ENCODE data around the gene THBS3. TPM values are rescaled to one million over a fixed set of nuclear protein-coding genes. Genes with fewer than 3 reads are reported as not detected.

Gene THBS3
- total and polyA plus RNA-seq, 4 donors: 11.4 to 33.1 (median 24.4) TPM

DNA sequence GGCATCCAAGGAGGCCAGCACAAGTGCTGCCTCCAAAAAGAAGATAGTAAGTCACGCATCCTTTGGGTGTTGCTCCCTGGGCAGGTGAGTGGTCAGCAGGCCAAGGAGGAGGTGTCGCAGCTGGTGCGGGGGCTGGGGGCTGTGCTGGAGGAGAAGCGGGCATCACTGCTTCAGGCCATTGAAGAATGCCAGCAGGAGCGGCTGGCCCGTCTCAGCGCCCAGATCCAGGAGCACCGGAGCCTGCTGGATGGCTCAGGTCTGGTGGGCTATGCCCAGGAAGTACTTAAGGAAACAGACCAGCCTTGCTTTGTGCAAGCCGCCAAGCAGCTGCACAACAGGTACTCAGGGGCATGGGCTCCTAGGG lies 29.8 kb downstream of the THBS3 start:
- no peak overlapping the region for H3K9ac ChIP-seq (ENCODE audit: insufficient read depth in 1 of 2, low read length in 2 of 2)
- H3K36me3 ChIP-seq (ENCODE audit: control insufficient read depth in 4 of 4, insufficient read depth in 4 of 4, low read length in 4 of 4): no peaks in the 10 kb centered on the region
- 95% methylated on average over 9 of the region's 9 CpGs for WGBS, 2 donors
- DNase-seq (no peak), ATAC-seq (ENCODE audit: insufficient read depth, low FRiP score) (no peak)
- peaks cover 0 to 2% (median 0%) of the 10 kb centered on the region in 4 donors for H3K9me3 ChIP-seq (ENCODE audit: control insufficient read depth in 4 of 4, insufficient read depth in 3 of 4, low read length in 3 of 4)
- TF ChIP-seq, protein P1, sequence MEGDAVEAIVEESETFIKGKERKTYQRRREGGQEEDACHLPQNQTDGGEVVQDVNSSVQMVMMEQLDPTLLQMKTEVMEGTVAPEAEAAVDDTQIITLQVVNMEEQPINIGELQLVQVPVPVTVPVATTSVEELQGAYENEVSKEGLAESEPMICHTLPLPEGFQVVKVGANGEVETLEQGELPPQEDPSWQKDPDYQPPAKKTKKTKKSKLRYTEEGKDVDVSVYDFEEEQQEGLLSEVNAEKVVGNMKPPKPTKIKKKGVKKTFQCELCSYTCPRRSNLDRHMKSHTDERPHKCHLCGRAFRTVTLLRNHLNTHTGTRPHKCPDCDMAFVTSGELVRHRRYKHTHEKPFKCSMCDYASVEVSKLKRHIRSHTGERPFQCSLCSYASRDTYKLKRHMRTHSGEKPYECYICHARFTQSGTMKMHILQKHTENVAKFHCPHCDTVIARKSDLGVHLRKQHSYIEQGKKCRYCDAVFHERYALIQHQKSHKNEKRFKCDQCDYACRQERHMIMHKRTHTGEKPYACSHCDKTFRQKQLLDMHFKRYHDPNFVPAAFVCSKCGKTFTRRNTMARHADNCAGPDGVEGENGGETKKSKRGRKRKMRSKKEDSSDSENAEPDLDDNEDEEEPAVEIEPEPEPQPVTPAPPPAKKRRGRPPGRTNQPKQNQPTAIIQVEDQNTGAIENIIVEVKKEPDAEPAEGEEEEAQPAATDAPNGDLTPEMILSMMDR (IDR thresholded peaks at IDR 0.05; ENCODE audit: control extremely low read depth, extremely low read depth): no peak
- no peaks in the 10 kb centered on the region for H3K27me3 ChIP-seq (ENCODE audit: control insufficient read depth in 3 of 3, insufficient read depth in 3 of 3, low read length in 2 of 3)
- H3K4me3 ChIP-seq: no peak overlapping the region
- peaks cover 0 to 22% (median 3%) of the 10 kb centered on the region in 5 donors for H3K4me1 ChIP-seq (ENCODE audit: control insufficient read depth in 5 of 5, insufficient read depth in 5 of 5, low read length in 5 of 5)
- peak overlapping the region in 1 of 2 donors; percentile 57 for H3K27ac ChIP-seq (ENCODE audit: low read depth in 1 of 2, low read length in 1 of 2)

DNA sequence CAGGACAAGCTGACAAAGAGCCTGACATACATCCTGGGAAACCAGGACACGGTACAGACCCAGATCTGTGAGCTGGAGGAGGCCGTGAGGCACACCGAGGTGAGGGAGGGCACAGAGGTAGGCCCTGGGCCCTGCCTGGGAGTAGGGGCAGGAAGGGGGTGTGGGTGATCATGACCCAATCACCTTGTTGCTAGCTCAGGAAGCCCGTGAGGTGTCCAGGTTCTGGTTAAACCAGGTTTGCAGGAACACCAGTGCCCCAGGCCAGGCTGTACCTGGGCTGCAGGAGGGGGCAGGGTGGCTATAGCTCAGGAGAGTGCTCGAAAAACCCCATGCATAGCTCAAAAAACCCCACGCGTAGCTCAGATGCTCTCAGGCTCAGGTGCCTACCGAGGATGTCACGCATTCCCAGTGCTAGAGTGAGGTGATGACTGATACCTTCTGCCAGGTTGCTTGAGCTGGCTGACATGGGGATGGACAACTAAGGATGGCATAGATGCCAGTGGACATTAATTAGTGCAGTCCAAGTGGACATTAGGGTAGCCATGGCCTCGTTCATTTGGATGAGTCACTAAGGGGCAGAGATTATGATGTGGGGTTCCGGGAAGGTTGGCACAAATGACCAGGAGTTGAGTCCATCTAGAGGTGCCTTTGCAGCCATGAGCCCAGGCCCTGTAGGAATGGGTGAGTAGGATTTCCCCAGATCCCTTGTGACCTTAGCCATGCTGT lies 30.3 kb downstream of the THBS3 start:
- Histone ChIP-seq H3K9ac (ENCODE audit: insufficient read depth in 1 of 2, low read length in 2 of 2) (no peak overlapping the region), H3K36me3 (ENCODE audit: control insufficient read depth in 4 of 4, insufficient read depth in 4 of 4, low read length in 4 of 4) (no peaks in the 10 kb centered on the region), H3K9me3 (ENCODE audit: control insufficient read depth in 4 of 4, insufficient read depth in 3 of 4, low read length in 3 of 4) (peaks cover 0 to 2% (median 0%) of the 10 kb centered on the region in 4 donors), H3K27me3 (ENCODE audit: control insufficient read depth in 3 of 3, insufficient read depth in 3 of 3, low read length in 2 of 3) (no peaks in the 10 kb centered on the region), H3K27ac (ENCODE audit: low read depth in 1 of 2, low read length in 1 of 2) (peak overlapping the region in 1 of 2 donors; percentile 57), H3K4me1 (ENCODE audit: control insufficient read depth in 5 of 5, insufficient read depth in 5 of 5, low read length in 5 of 5) (peaks cover 0 to 23% (median 3%) of the 10 kb centered on the region in 5 donors), H3K4me3 (no peak overlapping the region)
- DNase-seq: no peak
- TF ChIP-seq, protein P1 (IDR thresholded peaks at IDR 0.05; ENCODE audit: control extremely low read depth, extremely low read depth): no peak
- WGBS, 2 donors: 62 to 83% methylated on average over 11 of the region's 11 CpGs
- no peak for ATAC-seq (ENCODE audit: insufficient read depth, low FRiP score)

- ATAC-seq (ENCODE audit: insufficient read depth, low FRiP score) (peak; percentile 67), DNase-seq (peak; percentile 78 to 83 (median 82))
- no peaks in the 10 kb centered on the region for H3K9me3 ChIP-seq (ENCODE audit: control insufficient read depth in 4 of 4, insufficient read depth in 3 of 4, low read length in 3 of 4)
- WGBS, 2 donors: 59 to 63% methylated on average over 8 of the region's 8 CpGs
- no peaks in the 10 kb centered on the region for H3K36me3 ChIP-seq (ENCODE audit: control insufficient read depth in 4 of 4, insufficient read depth in 4 of 4, low read length in 4 of 4)
- peaks cover 0 to 29% (median 3%) of the 10 kb centered on the region in 5 donors for H3K4me1 ChIP-seq (ENCODE audit: control insufficient read depth in 5 of 5, insufficient read depth in 5 of 5, low read length in 5 of 5)
- H3K27me3 ChIP-seq (ENCODE audit: control insufficient read depth in 3 of 3, insufficient read depth in 3 of 3, low read length in 2 of 3): no peaks in the 10 kb centered on the region
- TF ChIP-seq, protein P1 (IDR thresholded peaks at IDR 0.05; ENCODE audit: control extremely low read depth, extremely low read depth): peak; percentile 82
- peak overlapping the region in 1 of 2 donors; percentile 33 for H3K27ac ChIP-seq (ENCODE audit: low read depth in 1 of 2, low read length in 1 of 2)
- H3K9ac ChIP-seq (ENCODE audit: insufficient read depth in 1 of 2, low read length in 2 of 2): no peak overlapping the region
- no peak overlapping the region for H3K4me3 ChIP-seq
Measured at GRCh38 chr1:155176544-155177071, 31.1 kb downstream of the THBS3 start.
